ENCODE measurements around the gene ANKRD10. TPM values are rescaled to one million over a fixed set of nuclear protein-coding genes. Genes with fewer than 3 reads are reported as not detected.

The ANKRD10 gene
- total RNA-seq, 1 donor from 2014 or later, result 157 TPM

GRCh38 chr13:110883542-110883941 is 31.3 kb downstream of the ANKRD10 start:
- DNase-seq (ENCODE audit: low read depth), result no peak
- no peaks in the 10 kb centered on the region for H3K79me2 ChIP-seq (ENCODE audit: insufficient read depth, low read length)
- H3K4me3 ChIP-seq (ENCODE audit: insufficient read depth, low read depth, low read length), result no peak overlapping the region
- no peak overlapping the region for H3K4me3 Mint-ChIP-seq (ENCODE audit: unreplicated experiment)
- H3K4me1 ChIP-seq (ENCODE audit: insufficient read depth, low read length), result no peaks in the 10 kb centered on the region
- no peak overlapping the region for H2AFZ ChIP-seq (ENCODE audit: low read depth, low read length)
- H3K27me3 Mint-ChIP-seq (ENCODE audit: low read depth, unreplicated experiment), result no peaks in the 10 kb centered on the region
- H3K9ac ChIP-seq (ENCODE audit: low read length), result no peak overlapping the region
- peak overlapping the region; percentile 12 for H3K27ac Mint-ChIP-seq (ENCODE audit: unreplicated experiment)
- H3K4me1 Mint-ChIP-seq (ENCODE audit: low read depth, unreplicated experiment), result peaks cover 42% of the 10 kb centered on the region
- no peaks in the 10 kb centered on the region for H3K36me3 ChIP-seq (ENCODE audit: insufficient read depth, low read length)
- FAIRE-seq, result no peak
- no peaks in the 10 kb centered on the region for H3K9me3 Mint-ChIP-seq (ENCODE audit: unreplicated experiment)
- no peaks in the 10 kb centered on the region for H3K36me3 Mint-ChIP-seq (ENCODE audit: low read depth, unreplicated experiment)
- H4K20me1 ChIP-seq (ENCODE audit: insufficient read depth, low read length), result no peaks in the 10 kb centered on the region
- H3K27me3 ChIP-seq (ENCODE audit: insufficient read depth, low read length), result no peaks in the 10 kb centered on the region
- no peaks in the 10 kb centered on the region for H3K9me3 ChIP-seq (ENCODE audit: insufficient read depth, low read depth, low read length)
- H3K27ac ChIP-seq (ENCODE audit: low read depth, low read length), result no peak overlapping the region
- H3K4me2 ChIP-seq (ENCODE audit: low read length), result no peak overlapping the region
- TF ChIP-seq EZH2 (IDR thresholded peaks at IDR 0.05; ENCODE audit: insufficient read depth, low read length) (no peak), CTCF (IDR thresholded peaks at IDR 0.05; ENCODE audit: insufficient read depth, low read depth, low read length) (no peak)

GRCh38 chr13:110882972-110883371 is 31.9 kb downstream of the ANKRD10 start:
- Histone ChIP-seq H3K4me3 (ENCODE audit: insufficient read depth, low read depth, low read length) (no peak overlapping the region), H3K4me2 (ENCODE audit: low read length) (no peak overlapping the region), H3K9ac (ENCODE audit: low read length) (no peak overlapping the region), H2AFZ (ENCODE audit: low read depth, low read length) (no peak overlapping the region), H3K4me1 (ENCODE audit: insufficient read depth, low read length) (no peaks in the 10 kb centered on the region), H3K27me3 (ENCODE audit: insufficient read depth, low read length) (no peaks in the 10 kb centered on the region), H3K79me2 (ENCODE audit: insufficient read depth, low read length) (no peaks in the 10 kb centered on the region), H3K9me3 (ENCODE audit: insufficient read depth, low read depth, low read length) (no peaks in the 10 kb centered on the region), H3K36me3 (ENCODE audit: insufficient read depth, low read length) (no peaks in the 10 kb centered on the region), H3K27ac (ENCODE audit: low read depth, low read length) (no peak overlapping the region), H4K20me1 (ENCODE audit: insufficient read depth, low read length) (no peaks in the 10 kb centered on the region)
- TF ChIP-seq CTCF (IDR thresholded peaks at IDR 0.05; ENCODE audit: insufficient read depth, low read depth, low read length), result no peak
- no peak for TF ChIP-seq EZH2 (IDR thresholded peaks at IDR 0.05; ENCODE audit: insufficient read depth, low read length)
- no peaks in the 10 kb centered on the region for H3K27me3 Mint-ChIP-seq (ENCODE audit: low read depth, unreplicated experiment)
- DNase-seq (ENCODE audit: low read depth) (peak; percentile 27), FAIRE-seq (no peak)
- H3K4me1 Mint-ChIP-seq (ENCODE audit: low read depth, unreplicated experiment), result peaks cover 38% of the 10 kb centered on the region
- peak overlapping the region; percentile 6 for H3K4me3 Mint-ChIP-seq (ENCODE audit: unreplicated experiment)
- no peaks in the 10 kb centered on the region for H3K9me3 Mint-ChIP-seq (ENCODE audit: unreplicated experiment)
- H3K27ac Mint-ChIP-seq (ENCODE audit: unreplicated experiment), result peak overlapping the region; percentile 34
- H3K36me3 Mint-ChIP-seq (ENCODE audit: low read depth, unreplicated experiment), result peaks cover 2% of the 10 kb centered on the region

GRCh38 chr13:110881839-110882627 is 32.8 kb downstream of the ANKRD10 start:
- Mint-ChIP-seq H3K4me3 (ENCODE audit: unreplicated experiment) (no peak overlapping the region), H3K9me3 (ENCODE audit: unreplicated experiment) (no peaks in the 10 kb centered on the region), H3K36me3 (ENCODE audit: low read depth, unreplicated experiment) (peaks cover 2% of the 10 kb centered on the region), H3K4me1 (ENCODE audit: low read depth, unreplicated experiment) (peaks cover 31% of the 10 kb centered on the region), H3K27me3 (ENCODE audit: low read depth, unreplicated experiment) (no peaks in the 10 kb centered on the region), H3K27ac (ENCODE audit: unreplicated experiment) (peak overlapping the region; percentile 34)
- Histone ChIP-seq H3K27ac (ENCODE audit: low read depth, low read length) (no peak overlapping the region), H3K27me3 (ENCODE audit: insufficient read depth, low read length) (no peaks in the 10 kb centered on the region), H4K20me1 (ENCODE audit: insufficient read depth, low read length) (no peaks in the 10 kb centered on the region), H3K4me2 (ENCODE audit: low read length) (no peak overlapping the region), H3K4me3 (ENCODE audit: insufficient read depth, low read depth, low read length) (no peak overlapping the region), H3K36me3 (ENCODE audit: insufficient read depth, low read length) (no peaks in the 10 kb centered on the region), H3K79me2 (ENCODE audit: insufficient read depth, low read length) (no peaks in the 10 kb centered on the region), H3K9ac (ENCODE audit: low read length) (no peak overlapping the region), H2AFZ (ENCODE audit: low read depth, low read length) (no peak overlapping the region), H3K9me3 (ENCODE audit: insufficient read depth, low read depth, low read length) (no peaks in the 10 kb centered on the region), H3K4me1 (ENCODE audit: insufficient read depth, low read length) (no peaks in the 10 kb centered on the region)
- no peak for TF ChIP-seq EZH2 (IDR thresholded peaks at IDR 0.05; ENCODE audit: insufficient read depth, low read length)
- TF ChIP-seq CTCF (IDR thresholded peaks at IDR 0.05; ENCODE audit: insufficient read depth, low read depth, low read length), result no peak
- DNase-seq (ENCODE audit: low read depth), result no peak
- no peak for FAIRE-seq
